GM21367 (cell line): ENCODE data around the gene TMEM201.
"Not testable (repeated sequence)": the region's sequence is repeated elsewhere in the genome, so short reads cannot be mapped to it uniquely, and the experiment has no call there.

Source experiments
- ATAC-seq: cut with Tn5 transposase; IDR thresholded peaks from one replicate; pipeline ENCODE4 v1.9.1; 2021; ENCODE audit not compliant: unreplicated experiment

Gene TMEM201

GRCh38 chr1:9588551-9589143 lies at the start of gene TMEM201:
TMEM201 (plus strand) TSS chr1:9588911; CDS start chr1:9588931, 20 bp downstream.
- ATAC-seq: peak; percentile 58

GRCh38 chr1:9539165-9539828 lies 49.4 kb upstream of the TMEM201 start, which contains the start of gene SLC25A33:
SLC25A33 (plus strand) TSS chr1:9539465; CDS start chr1:9539692, 227 bp downstream.
- peak; percentile 88 for ATAC-seq

GRCh38 chr1:9539829-9540550 lies 48.7 kb upstream of the TMEM201 start:
- peak; percentile 31 for ATAC-seq

- ATAC-seq: no peak
Observed at GRCh38 chr1:9542430-9542829, 46.3 kb upstream of the TMEM201 start.

GRCh38 chr1:9544926-9545325 lies 43.8 kb upstream of the TMEM201 start:
- no peak for ATAC-seq

- ATAC-seq: no peak
Observed at GRCh38 chr1:9549955-9550546, 38.7 kb upstream of the TMEM201 start.

- ATAC-seq: no peak
Observed at GRCh38 chr1:9551984-9552383, 36.7 kb upstream of the TMEM201 start.

- no peak for ATAC-seq
Observed at GRCh38 chr1:9553736-9554144, 35.0 kb upstream of the TMEM201 start.

GRCh38 chr1:9555942-9556341 lies 32.8 kb upstream of the TMEM201 start:
- ATAC-seq: no peak

- no peak for ATAC-seq
Observed at GRCh38 chr1:9557624-9558023, 31.1 kb upstream of the TMEM201 start.

GRCh38 chr1:9558271-9558945 lies 30.3 kb upstream of the TMEM201 start:
- no peak for ATAC-seq

- no peak for ATAC-seq
Observed at GRCh38 chr1:9558946-9559545, 29.7 kb upstream of the TMEM201 start.

GRCh38 chr1:9559673-9560072 lies 29.0 kb upstream of the TMEM201 start:
- no peak for ATAC-seq

GRCh38 chr1:9560090-9560489 lies 28.6 kb upstream of the TMEM201 start:
- not testable (repeated sequence) for ATAC-seq

- no peak for ATAC-seq
Observed at GRCh38 chr1:9561429-9561828, 27.3 kb upstream of the TMEM201 start.

- no peak for ATAC-seq
Observed at GRCh38 chr1:9569267-9569666, 19.4 kb upstream of the TMEM201 start.

GRCh38 chr1:9570886-9571529 lies 17.7 kb upstream of the TMEM201 start:
- ATAC-seq: not testable (repeated sequence)

GRCh38 chr1:9573723-9574122 lies 15.0 kb upstream of the TMEM201 start:
- ATAC-seq: no peak

- ATAC-seq: no peak
Observed at GRCh38 chr1:9575486-9575885, 13.2 kb upstream of the TMEM201 start.

- no peak for ATAC-seq
Observed at GRCh38 chr1:9576903-9577302, 11.8 kb upstream of the TMEM201 start.
